ENCODE data around the gene EPB41L4B. TPM values are rescaled to one million over a fixed set of nuclear protein-coding genes. Genes with fewer than 3 reads are reported as not detected.

EPB41L4B gene
- polyA plus RNA-seq, 1 donor from 2014 or later = 4.1 TPM

DNA sequence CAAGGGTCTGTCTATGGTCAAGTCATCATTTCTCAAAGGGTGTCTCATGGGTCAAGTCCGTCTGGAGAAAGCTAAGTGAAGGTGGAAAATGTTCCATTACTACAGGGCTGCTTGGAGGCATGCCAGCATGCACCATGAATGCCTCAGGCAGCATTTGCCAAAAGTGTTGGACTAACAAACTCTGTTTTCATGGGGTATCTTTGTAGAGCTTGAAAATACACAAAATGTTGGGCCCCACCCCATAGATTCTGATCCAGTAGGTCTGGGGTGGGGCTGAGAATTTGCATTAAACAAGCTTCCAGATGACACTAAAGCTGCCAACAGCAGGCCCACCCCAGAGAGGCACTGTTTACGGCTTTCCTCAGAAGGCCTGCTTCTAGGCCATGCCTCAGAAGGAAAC lies 78.8 kb downstream of the EPB41L4B start:
- Histone ChIP-seq H3K4me3 (ENCODE audit: low read length) (no peak overlapping the region), H3K9ac (ENCODE audit: low read length) (no peak overlapping the region), H3K9me3 (ENCODE audit: low read length) (no peaks in the 10 kb centered on the region), H2AFZ (ENCODE audit: low read depth, low read length) (no peak overlapping the region), H3K4me2 (ENCODE audit: low read length) (no peak overlapping the region), H3K27ac (ENCODE audit: low read length) (no peak overlapping the region), H4K20me1 (ENCODE audit: insufficient read depth) (no peaks in the 10 kb centered on the region), H3F3A (ENCODE audit: insufficient read depth, low read length, poor library complexity, severe bottlenecking) (no peaks in the 10 kb centered on the region), H3K27me3 (ENCODE audit: insufficient read depth, low read depth, low read length) (no peaks in the 10 kb centered on the region), H3K36me3 (ENCODE audit: insufficient read depth, low read length) (no peaks in the 10 kb centered on the region), H3K9me2 (ENCODE audit: insufficient read depth, low read length) (no peaks in the 10 kb centered on the region), H3K79me2 (replicated peaks; ENCODE audit: insufficient read depth, low read length) (no peaks in the 10 kb centered on the region)
- TF ChIP-seq, protein P1, sequence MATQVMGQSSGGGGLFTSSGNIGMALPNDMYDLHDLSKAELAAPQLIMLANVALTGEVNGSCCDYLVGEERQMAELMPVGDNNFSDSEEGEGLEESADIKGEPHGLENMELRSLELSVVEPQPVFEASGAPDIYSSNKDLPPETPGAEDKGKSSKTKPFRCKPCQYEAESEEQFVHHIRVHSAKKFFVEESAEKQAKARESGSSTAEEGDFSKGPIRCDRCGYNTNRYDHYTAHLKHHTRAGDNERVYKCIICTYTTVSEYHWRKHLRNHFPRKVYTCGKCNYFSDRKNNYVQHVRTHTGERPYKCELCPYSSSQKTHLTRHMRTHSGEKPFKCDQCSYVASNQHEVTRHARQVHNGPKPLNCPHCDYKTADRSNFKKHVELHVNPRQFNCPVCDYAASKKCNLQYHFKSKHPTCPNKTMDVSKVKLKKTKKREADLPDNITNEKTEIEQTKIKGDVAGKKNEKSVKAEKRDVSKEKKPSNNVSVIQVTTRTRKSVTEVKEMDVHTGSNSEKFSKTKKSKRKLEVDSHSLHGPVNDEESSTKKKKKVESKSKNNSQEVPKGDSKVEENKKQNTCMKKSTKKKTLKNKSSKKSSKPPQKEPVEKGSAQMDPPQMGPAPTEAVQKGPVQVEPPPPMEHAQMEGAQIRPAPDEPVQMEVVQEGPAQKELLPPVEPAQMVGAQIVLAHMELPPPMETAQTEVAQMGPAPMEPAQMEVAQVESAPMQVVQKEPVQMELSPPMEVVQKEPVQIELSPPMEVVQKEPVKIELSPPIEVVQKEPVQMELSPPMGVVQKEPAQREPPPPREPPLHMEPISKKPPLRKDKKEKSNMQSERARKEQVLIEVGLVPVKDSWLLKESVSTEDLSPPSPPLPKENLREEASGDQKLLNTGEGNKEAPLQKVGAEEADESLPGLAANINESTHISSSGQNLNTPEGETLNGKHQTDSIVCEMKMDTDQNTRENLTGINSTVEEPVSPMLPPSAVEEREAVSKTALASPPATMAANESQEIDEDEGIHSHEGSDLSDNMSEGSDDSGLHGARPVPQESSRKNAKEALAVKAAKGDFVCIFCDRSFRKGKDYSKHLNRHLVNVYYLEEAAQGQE (IDR thresholded peaks at IDR 0.05; ENCODE audit: borderline replicate concordance) = no peak
- no peak for TF ChIP-seq SMC3 (conservative IDR thresholded peaks at IDR 0.05; ENCODE audit: poor library complexity)
- no peak for TF ChIP-seq TAF1 (IDR thresholded peaks at IDR 0.05; ENCODE audit: low read depth)
- TF ChIP-seq POLR2AphosphoS5 (IDR thresholded peaks at IDR 0.05) = no peak
- TF ChIP-seq EZH2 (IDR thresholded peaks at IDR 0.05; ENCODE audit: borderline replicate concordance, insufficient read depth, low read length, poor library complexity, severe bottlenecking) = no peak
- TF ChIP-seq, protein P2, sequence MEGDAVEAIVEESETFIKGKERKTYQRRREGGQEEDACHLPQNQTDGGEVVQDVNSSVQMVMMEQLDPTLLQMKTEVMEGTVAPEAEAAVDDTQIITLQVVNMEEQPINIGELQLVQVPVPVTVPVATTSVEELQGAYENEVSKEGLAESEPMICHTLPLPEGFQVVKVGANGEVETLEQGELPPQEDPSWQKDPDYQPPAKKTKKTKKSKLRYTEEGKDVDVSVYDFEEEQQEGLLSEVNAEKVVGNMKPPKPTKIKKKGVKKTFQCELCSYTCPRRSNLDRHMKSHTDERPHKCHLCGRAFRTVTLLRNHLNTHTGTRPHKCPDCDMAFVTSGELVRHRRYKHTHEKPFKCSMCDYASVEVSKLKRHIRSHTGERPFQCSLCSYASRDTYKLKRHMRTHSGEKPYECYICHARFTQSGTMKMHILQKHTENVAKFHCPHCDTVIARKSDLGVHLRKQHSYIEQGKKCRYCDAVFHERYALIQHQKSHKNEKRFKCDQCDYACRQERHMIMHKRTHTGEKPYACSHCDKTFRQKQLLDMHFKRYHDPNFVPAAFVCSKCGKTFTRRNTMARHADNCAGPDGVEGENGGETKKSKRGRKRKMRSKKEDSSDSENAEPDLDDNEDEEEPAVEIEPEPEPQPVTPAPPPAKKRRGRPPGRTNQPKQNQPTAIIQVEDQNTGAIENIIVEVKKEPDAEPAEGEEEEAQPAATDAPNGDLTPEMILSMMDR (IDR thresholded peaks at IDR 0.05; ENCODE audit: poor library complexity, severe bottlenecking) = no peak
- TF ChIP-seq RAD21 (conservative IDR thresholded peaks at IDR 0.05) = no peak
- TF ChIP-seq EP300 (conservative IDR thresholded peaks at IDR 0.05; ENCODE audit: poor library complexity, severe bottlenecking) = no peak
- no peak for TF ChIP-seq MXI1 (conservative IDR thresholded peaks at IDR 0.05; ENCODE audit: poor library complexity, severe bottlenecking)

GRCh38 chr9:109241207-109241606 lies 79.7 kb downstream of the EPB41L4B start:
- Histone ChIP-seq H3K4me3 (ENCODE audit: low read length) (no peak overlapping the region), H2AFZ (ENCODE audit: low read depth, low read length) (no peak overlapping the region), H3K4me2 (ENCODE audit: low read length) (no peak overlapping the region), H3K9me2 (ENCODE audit: insufficient read depth, low read length) (no peaks in the 10 kb centered on the region), H3K27me3 (ENCODE audit: insufficient read depth, low read depth, low read length) (no peaks in the 10 kb centered on the region), H3K36me3 (ENCODE audit: insufficient read depth, low read length) (no peaks in the 10 kb centered on the region), H3K9me3 (ENCODE audit: low read length) (no peaks in the 10 kb centered on the region), H3F3A (ENCODE audit: insufficient read depth, low read length, poor library complexity, severe bottlenecking) (no peaks in the 10 kb centered on the region), H4K20me1 (ENCODE audit: insufficient read depth) (no peaks in the 10 kb centered on the region), H3K27ac (ENCODE audit: low read length) (no peak overlapping the region), H3K79me2 (replicated peaks; ENCODE audit: insufficient read depth, low read length) (no peaks in the 10 kb centered on the region), H3K9ac (ENCODE audit: low read length) (no peak overlapping the region)
- TF ChIP-seq RAD21 (conservative IDR thresholded peaks at IDR 0.05) (no peak), MXI1 (conservative IDR thresholded peaks at IDR 0.05; ENCODE audit: poor library complexity, severe bottlenecking) (no peak)

DNA sequence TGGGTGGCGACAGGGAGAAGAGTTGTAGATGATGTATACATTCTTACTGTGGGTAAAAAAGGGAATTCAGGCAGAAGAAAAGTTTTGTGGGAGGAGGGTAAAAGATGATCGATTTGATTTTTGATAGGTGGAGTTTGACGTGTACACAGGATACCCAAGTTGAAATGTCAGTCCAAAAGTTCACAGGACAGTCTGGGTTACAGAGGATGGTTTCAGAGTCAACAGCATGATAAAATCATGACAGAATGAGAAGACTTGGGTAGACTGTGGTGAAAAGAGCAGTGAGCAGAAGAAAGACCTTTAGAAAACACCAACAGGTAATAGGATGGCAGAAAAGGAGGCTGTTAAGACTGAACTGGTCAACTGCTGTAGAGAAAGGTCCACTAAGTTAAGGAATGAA lies 81.6 kb downstream of the EPB41L4B start:
- TF ChIP-seq TAF1 (IDR thresholded peaks at IDR 0.05; ENCODE audit: low read depth) = no peak
- TF ChIP-seq POLR2AphosphoS5 (IDR thresholded peaks at IDR 0.05) = no peak
- no peak for TF ChIP-seq EZH2 (IDR thresholded peaks at IDR 0.05; ENCODE audit: borderline replicate concordance, insufficient read depth, low read length, poor library complexity, severe bottlenecking)
- TF ChIP-seq, protein P2 (IDR thresholded peaks at IDR 0.05; ENCODE audit: poor library complexity, severe bottlenecking) = no peak
- TF ChIP-seq SMC3 (conservative IDR thresholded peaks at IDR 0.05; ENCODE audit: poor library complexity) = no peak
- TF ChIP-seq, protein P1 (IDR thresholded peaks at IDR 0.05; ENCODE audit: borderline replicate concordance) = no peak
- no peak for TF ChIP-seq RAD21 (conservative IDR thresholded peaks at IDR 0.05)
- TF ChIP-seq MXI1 (conservative IDR thresholded peaks at IDR 0.05; ENCODE audit: poor library complexity, severe bottlenecking) = no peak
- no peak for TF ChIP-seq EP300 (conservative IDR thresholded peaks at IDR 0.05; ENCODE audit: poor library complexity, severe bottlenecking)
- no peaks in the 10 kb centered on the region for H3K27me3 ChIP-seq (ENCODE audit: insufficient read depth, low read depth, low read length)
- no peak overlapping the region for H3K9ac ChIP-seq (ENCODE audit: low read length)

More for the DNA sequence above, 81.6 kb downstream of the EPB41L4B start:
- H3K36me3 ChIP-seq (ENCODE audit: insufficient read depth, low read length) = no peaks in the 10 kb centered on the region
- no peak overlapping the region for H3K27ac ChIP-seq (ENCODE audit: low read length)
- H3K4me2 ChIP-seq (ENCODE audit: low read length) = no peak overlapping the region
- H3F3A ChIP-seq (ENCODE audit: insufficient read depth, low read length, poor library complexity, severe bottlenecking) = no peaks in the 10 kb centered on the region
- H4K20me1 ChIP-seq (ENCODE audit: insufficient read depth) = no peaks in the 10 kb centered on the region
- H2AFZ ChIP-seq (ENCODE audit: low read depth, low read length) = no peak overlapping the region
- no peaks in the 10 kb centered on the region for H3K79me2 ChIP-seq (replicated peaks; ENCODE audit: insufficient read depth, low read length)
- no peaks in the 10 kb centered on the region for H3K9me3 ChIP-seq (ENCODE audit: low read length)
- H3K4me3 ChIP-seq (ENCODE audit: low read length) = no peak overlapping the region
- no peaks in the 10 kb centered on the region for H3K9me2 ChIP-seq (ENCODE audit: insufficient read depth, low read length)

Measured in neural cell (in vitro differentiated cells).